ENCODE data around the gene LDLRAD2.

- TF ChIP-seq CTCF (IDR thresholded peaks at IDR 0.05) (no peak), POLR2AphosphoS5 (IDR thresholded peaks at IDR 0.05; ENCODE audit: low read depth, low read length) (no peak), YY1 (IDR thresholded peaks at IDR 0.05; ENCODE audit: low read depth) (no peak), EZH2phosphoT487 (IDR thresholded peaks at IDR 0.05; ENCODE audit: borderline replicate concordance, low read depth) (no peak), NRF1 (IDR thresholded peaks at IDR 0.05; ENCODE audit: low read depth, low read length) (no peak), FOSL2 (IDR thresholded peaks at IDR 0.05; ENCODE audit: borderline replicate concordance, low read depth) (no peak), EP300 (IDR thresholded peaks at IDR 0.05; ENCODE audit: borderline replicate concordance in 1 of 2, low read depth in 1 of 2, low read length in 1 of 2) (no peak), REST (IDR thresholded peaks at IDR 0.05; ENCODE audit: low read depth, low read length) (no peak), MXI1 (IDR thresholded peaks at IDR 0.05; ENCODE audit: low read depth, low read length) (no peak), RXRA (IDR thresholded peaks at IDR 0.05; ENCODE audit: borderline replicate concordance, low read depth) (no peak), SMC3 (IDR thresholded peaks at IDR 0.05; ENCODE audit: low read depth, low read length) (no peak), SIN3A (IDR thresholded peaks at IDR 0.05; ENCODE audit: borderline replicate concordance, low read depth, low read length) (no peak), TCF12 (IDR thresholded peaks at IDR 0.05) (no peak)
These were observed 3.8 kb downstream of the LDLRAD2 start for GRCh38 chr1:21815724-21816321.

Data from SK-N-SH (cell line).